IPS-NIHi11 (cell line): Measurements from ENCODE around the gene CTR9.

ENCODE experiments used
- DNase-seq: peaks from one replicate; pipeline ENCODE4 v3.0.0; 2012; ENCODE audit warnings: mixed read lengths, low spot score

CTR9 gene

GRCh38 chr11:10780040-10780439 is 29.0 kb downstream of the CTR9 start:
- DNase-seq = no peak

- DNase-seq = no peak
These were observed 33.4 kb downstream of the CTR9 start for GRCh38 chr11:10784232-10785145.

DNA sequence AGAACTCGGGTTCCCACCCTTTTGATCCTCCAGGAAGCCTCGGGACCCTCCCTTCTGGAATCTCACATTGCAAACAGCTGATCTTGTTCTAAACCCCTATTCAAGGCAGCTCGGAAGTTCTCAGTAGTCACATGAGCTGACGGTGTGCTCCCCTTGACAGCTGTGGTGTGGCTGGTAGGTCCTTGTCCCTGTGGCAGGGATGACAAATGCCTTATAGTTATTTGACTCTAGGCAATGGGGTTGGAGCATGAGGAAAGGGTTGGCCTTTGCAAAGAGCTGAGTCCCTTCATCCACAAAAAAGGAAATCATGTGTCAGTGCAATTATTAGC is 34.1 kb downstream of the CTR9 start:
- no peak for DNase-seq

DNA sequence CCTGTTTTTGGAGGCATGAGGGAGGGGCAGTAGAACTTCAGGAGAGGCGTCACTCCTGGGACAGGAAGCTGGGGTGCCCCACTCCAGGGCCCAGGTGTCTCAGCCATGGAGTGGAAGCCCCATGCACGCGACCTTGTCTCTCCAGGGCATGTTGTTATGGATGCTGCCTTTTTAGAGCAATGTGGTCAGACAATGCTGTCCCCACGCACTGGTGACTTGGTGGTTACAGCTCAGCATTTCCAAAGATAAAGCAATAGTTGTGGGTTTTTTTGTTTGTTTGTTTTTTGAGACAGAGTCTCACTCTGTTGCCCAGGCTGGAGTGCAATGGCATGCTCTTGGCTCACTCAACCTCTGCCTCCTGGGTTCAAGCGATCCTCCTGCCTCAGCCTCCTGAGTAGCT is 35.4 kb downstream of the CTR9 start:
- DNase-seq = no peak

- DNase-seq = peak; percentile 94
These were observed 41.5 kb downstream of the CTR9 start for GRCh38 chr11:10792385-10793068.

- no peak for DNase-seq
These were observed 42.6 kb downstream of the CTR9 start for GRCh38 chr11:10793470-10794255.

GRCh38 chr11:10796191-10796590 is 45.1 kb downstream of the CTR9 start:
- DNase-seq = no peak

DNA sequence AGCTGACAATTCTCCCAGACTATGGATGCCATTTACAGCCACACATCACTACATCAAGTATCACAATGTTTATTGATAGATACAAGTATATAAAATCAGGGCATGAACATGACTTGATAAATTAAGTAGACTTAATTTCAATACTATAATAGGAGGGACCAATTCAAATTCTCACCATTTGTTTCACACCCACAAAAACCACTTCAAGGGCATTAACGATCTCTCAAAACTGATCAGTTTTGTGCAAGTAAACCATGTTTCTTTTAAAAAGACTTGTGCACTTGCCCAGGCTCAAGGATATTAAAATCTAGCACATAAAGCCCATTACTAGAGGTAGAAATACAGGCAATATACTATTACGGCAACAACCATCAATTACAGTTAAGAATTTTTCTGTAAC is 46.0 kb downstream of the CTR9 start:
- no peak for DNase-seq

- no peak for DNase-seq
These were observed 46.5 kb downstream of the CTR9 start for GRCh38 chr11:10797531-10797930.

DNA sequence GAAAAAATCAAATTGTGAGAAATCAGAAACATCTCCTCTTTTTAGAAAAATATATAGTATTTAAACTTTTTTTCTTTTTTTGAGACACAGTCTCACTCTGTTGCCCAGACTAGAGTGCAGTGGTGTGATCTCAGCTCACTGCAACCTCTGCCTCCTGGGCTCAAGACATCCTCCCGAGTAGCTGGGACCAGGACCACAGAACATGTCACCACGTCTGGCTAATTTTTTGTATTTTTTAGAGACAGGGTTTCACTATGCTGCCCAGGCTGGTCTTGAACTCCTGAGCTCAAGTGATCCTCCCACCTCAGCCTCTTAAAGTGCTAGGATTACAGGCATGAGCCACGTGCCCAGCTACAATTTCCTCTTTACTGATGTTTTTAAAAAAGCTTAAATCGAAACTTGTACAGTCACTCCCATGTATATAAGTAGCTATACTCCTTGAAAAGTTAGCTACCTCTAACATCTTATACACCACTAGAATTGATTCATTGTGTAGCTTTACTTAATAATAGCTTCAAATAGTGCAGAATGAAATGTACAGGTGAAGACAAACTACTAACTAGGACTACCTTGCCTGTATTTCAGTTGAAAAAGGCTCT is 47.4 kb downstream of the CTR9 start:
- DNase-seq = no peak

GRCh38 chr11:10800292-10800691 is 49.2 kb downstream of the CTR9 start:
- no peak for DNase-seq

DNA sequence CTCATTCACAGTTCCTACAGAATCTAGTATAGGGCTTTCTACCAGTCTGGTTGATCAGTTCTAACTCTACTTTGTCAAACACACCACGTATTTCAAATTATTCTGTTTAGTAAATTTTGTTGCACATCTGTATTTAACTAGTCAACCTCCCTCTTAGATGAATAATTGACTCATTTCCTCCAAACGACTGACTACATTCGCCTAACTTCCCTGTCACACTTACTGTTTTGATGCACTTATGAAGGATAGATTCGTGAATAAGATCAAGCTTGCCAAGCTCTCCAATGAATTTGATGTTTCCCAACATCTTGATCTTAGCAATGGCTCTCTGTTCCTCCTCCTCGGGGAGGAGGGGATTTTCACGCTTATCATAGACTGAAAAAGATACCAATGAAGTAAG is 52.6 kb downstream of the CTR9 start:
- no peak for DNase-seq

DNA sequence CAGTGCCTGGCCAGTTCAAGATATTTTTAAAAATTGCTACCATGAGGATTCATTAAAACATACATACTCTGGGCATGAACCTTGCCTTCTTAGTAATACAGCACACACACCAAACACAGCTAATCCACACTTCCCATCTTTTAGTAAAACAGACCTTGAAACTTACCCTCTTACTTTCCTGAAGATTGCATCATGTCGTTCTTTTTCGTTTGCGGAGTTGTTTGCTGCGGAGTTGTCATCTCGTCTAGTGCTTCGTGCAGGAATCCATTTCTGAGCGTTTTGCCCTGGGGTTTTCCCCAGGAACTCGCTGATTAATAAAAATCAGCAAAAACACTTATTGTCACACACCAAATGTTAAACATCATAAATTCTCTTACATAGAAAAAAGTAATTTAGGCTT is 54.7 kb downstream of the CTR9 start:
- no peak for DNase-seq

GRCh38 chr11:10806206-10806605 is 55.2 kb downstream of the CTR9 start:
- no peak for DNase-seq

DNA sequence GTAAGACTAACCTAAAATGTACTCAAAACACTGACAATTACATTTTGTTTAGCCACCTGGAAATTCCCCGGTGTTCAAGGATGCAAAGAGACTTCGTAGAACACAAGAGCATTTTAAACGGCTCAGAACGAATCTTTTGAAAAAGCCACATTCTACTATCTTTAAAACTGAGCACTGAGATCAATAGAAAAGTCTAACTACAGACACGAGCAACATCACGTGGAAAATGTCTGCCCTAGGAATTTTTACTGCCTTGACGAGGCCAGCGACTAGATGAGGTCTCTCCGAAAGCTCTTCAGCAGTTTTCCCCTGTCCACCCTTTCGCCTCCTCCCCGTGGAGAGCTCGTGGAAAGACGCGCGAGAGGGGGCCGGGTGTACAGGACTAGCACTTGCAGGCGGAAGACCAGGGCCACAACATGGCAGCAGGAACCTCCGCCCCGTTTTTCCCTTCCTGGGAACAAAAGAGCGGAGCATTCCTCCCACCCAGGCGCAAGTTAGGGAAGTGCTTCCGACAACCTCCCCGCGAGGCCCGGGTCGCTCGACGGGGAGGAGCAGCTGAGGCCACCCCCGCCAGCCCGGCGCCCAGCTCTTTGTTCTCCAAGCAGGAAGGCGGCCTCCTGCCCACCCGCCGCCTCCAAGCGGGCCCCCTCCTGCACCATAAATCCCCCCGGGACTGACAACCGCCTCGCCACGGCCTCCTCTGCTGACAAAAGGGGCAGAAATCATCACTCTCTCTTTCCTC is 56.6 kb downstream of the CTR9 start:
- DNase-seq = peak; percentile 48

GRCh38 chr11:10808235-10808552 is 57.1 kb downstream of the CTR9 start:
- peak; percentile 18 for DNase-seq

DNA sequence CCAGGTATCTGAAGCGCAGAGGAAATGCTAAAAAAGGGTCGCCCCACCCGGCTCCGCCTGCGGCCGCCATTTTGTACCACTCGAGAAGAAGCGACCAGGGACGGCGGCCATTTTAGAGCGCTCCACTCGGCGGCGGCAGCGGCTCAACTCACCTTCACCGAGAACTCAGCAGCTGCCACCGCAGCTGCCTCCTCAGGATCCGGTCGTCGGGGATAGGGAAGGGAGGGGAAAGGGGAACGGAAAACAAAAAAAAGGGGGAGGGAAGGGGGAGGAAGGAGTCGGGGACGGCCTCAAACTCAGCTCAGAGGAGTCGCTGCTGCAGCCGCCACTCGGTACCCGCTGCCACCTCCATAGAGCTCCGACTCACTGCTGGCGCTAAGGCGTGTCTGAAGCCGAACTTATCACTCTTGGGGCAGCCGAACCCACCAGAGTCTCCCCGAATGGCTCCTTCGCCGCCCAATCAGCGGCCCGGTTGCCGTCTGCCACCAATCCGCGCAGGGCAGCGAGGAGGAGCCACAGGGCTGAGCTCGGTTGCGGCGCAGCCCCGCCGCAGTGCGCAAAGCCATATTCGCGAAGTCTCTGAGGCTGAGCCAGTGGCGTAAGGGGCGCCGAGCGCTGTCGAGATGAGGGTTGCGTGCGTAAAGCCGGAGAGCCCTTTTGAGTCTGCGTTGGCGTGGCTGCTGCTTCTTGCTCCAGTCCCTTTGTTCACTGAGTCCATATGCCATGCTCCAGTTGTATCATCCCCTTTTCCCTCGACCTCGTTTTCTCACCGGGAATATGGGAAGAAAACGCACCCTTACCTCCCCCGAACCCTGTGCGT is 57.7 kb downstream of the CTR9 start, which contains the start of gene EIF4G2:
Gene EIF4G2 (minus strand): TSS at position 374 of the 820 bp plus-strand sequence.
- DNase-seq = peak; percentile 98

GRCh38 chr11:10809373-10810160 is 58.5 kb downstream of the CTR9 start:
- DNase-seq = peak; percentile 73

GRCh38 chr11:10813945-10814344 is 62.9 kb downstream of the CTR9 start:
- DNase-seq = no peak

GRCh38 chr11:10818594-10818993 is 67.5 kb downstream of the CTR9 start:
- no peak for DNase-seq
